Fibroblast of upper back skin (primary cell): ENCODE measurements around the gene PDCD7.
"Not testable (repeated sequence)": the region's sequence is repeated elsewhere in the genome, so short reads cannot be mapped to it uniquely, and the experiment has no call there.

ENCODE experiments used
- DNase-seq: peaks from one replicate; pipeline ENCODE4 v3.0.0-alpha.2; 2013

PDCD7 gene

DNA sequence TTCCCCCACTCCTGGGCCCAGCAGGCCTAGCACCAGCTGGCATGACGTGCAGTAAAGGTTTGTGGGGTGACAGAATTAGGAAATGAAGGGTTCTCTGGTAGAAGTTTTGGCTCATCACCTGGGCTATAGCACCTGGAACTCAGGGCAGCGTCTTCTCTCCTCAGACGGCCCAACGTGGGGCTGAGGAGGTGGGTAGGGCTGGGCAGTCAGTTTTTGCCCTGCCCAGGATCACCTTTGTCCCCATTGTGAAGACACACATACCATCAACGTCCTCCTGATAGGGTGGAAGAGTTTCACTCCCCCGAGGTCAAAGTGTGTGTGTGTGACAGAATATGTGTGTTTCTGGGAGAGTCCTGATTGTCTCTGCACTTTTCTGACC, 45.0 kb downstream of the PDCD7 start:
- DNase-seq, result no peak

GRCh38 chr15:65087873-65088642, 45.5 kb downstream of the PDCD7 start:
- DNase-seq, result no peak

- no peak for DNase-seq
These were observed 46.2 kb downstream of the PDCD7 start for GRCh38 chr15:65087411-65087810.

GRCh38 chr15:65086680-65087111, 46.9 kb downstream of the PDCD7 start:
- DNase-seq, result no peak

- no peak for DNase-seq
These were observed 47.5 kb downstream of the PDCD7 start for GRCh38 chr15:65085990-65086679.

DNA sequence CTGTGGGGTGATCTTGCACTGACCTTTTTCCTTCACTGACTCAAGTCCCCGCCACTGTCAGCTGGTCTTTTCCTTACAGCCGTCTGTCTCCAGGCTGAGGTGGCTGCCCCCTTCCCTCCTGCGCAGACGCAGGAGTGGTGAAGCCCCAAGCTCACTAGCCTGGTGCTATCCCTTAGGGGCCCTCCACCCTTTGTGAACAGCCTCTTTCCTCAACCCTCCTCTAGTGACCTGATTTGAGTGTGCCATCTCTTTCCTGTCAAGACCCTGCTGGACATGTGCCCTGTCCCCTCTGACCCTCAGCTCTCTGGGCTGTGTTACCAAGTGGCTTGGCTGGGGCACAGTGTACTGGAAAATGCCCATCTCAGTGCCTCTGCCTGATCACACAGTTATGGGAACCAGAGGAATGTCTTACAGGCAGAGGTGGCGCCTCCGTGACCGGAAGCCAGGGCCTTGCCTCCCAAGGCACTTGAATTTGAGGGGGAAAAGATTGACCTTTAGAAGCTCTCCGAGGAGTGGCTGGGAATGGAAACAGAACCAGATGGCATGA, 48.3 kb downstream of the PDCD7 start:
- no peak for DNase-seq

DNA sequence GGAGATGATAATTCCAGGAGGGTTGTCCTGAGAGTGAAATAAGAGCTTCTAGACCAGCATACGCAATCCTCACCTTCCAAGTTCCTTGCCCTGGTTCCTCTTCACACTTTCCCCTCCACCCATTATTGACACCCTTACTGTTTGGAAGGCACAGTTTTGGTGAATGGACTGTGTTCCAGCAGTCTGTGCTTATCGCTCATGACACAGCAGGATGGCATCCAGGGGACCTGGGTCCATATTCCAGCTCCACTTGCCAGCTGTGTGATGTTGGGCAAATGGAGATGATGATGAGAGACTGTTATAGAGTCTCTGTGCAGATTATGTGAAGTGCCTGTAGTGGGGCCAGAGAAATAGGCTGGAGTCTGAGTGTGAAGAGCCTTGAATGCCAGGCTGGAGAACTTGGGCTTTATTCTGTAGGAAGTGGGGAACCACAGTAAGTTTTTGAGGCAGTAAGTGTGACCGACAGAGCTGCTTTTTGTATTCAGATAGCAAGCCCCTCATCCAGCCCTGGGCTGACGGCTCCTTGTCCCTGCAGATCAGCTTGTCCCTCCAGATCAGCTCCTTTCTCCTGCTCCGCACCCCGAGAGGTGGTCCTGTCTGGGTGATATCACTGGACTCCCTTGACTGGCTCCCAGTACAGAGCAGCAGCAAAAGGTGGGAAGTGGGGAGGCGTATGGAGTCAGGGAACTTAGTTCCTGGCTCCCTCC, 49.0 kb downstream of the PDCD7 start:
- no peak for DNase-seq

DNA sequence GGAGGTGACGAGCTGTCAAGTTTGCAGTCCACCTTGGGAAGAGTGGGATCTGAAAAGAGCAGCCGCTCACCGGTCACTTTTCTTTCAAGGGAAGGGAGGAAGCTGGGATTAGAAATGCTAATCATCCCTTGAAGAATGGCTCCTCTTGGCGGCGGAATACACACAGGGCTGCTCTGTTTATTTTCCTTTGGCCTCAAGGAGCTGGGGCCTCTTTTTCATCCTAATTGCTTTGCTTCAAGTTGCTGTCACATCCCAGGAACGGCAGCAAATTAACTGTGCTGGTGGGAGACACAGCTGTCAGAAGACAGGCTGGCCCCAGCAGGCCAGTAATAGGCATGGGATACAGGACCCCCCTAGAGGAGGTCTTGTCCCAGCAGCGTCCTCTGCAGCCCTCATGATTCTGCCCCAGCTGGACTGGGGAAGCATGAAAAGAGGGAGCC, 50.3 kb downstream of the PDCD7 start:
- DNase-seq, result peak; percentile 23

- no peak for DNase-seq
These were observed 51.2 kb downstream of the PDCD7 start for GRCh38 chr15:65082303-65082953.

DNA sequence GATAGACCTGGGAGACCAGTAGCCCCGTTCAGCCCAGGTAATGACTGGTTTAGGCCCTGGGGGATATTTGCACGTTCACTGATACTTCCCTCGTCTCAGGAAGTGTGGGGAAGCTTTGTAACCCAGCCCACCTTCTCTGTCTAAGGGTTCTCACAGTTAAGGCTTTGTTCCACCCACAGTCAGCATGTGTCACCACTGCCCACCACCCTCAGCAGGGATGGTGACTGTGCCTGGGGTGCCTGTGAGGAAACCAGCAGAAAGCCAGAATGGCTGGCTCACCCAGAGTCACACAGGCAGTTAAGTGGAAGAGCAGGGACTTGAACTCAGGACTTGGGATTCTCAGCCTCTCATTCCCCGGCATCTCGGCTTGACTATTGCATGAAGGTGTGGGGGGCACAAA, 51.9 kb downstream of the PDCD7 start:
- DNase-seq, result no peak

DNA sequence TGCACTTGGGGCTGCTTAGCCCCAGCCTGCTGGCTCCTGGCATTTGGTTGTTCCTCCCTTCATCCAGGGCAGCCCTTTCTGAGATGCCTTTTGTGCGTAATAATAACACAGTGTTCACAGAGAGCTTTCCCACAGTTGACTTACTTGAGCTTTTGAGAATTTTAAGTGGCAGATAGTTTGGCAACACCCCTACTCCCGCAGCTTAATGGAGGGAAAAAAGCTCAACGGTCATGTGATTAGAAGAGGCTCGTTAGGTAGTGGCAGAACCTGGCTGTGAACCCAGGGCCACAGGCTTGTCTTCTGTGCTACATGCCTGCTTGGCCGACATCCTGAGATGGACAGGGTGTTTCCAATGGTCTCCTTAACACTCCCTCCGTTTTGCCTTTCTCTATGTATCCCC, 52.3 kb downstream of the PDCD7 start:
- no peak for DNase-seq

DNA sequence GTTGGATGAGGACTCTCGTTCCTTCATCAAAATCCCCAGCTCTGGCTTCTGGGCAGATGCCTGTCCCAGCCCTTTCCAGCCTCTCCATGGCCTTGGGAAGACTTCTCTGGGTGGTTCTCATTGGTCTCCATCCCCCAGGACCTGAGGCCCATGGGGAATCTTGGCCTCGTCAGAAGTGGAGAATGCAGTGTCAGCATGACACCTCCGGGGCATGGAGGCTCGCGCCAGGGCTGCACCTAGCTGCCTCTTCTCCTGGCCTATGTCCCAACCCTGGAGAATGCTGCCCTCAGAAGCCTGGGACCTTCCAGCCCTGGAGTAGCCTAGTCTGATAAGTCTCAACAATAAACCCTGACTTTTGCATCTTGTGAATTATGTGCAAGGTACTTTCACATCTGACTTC, 54.0 kb downstream of the PDCD7 start:
- no peak for DNase-seq

DNA sequence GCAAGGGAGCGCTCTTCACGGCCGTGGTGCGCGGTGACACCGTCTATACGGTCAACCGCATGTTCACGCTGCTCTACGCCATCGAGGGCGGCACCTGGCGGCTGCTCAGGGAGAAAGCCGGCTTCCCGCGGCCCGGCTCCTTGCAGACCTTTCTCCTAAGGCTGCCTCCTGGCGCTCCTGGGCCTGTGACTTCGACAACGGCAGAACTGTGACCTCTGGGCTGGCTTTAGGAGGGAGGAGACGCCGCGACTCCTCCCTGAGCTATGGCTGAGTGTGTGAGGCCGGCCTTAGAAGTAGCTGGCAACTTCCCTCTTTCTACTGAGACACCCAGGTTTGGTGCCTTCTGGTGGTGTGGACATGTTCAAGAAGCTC, 55.6 kb downstream of the PDCD7 start:
- DNase-seq, result peak; percentile 47

DNA sequence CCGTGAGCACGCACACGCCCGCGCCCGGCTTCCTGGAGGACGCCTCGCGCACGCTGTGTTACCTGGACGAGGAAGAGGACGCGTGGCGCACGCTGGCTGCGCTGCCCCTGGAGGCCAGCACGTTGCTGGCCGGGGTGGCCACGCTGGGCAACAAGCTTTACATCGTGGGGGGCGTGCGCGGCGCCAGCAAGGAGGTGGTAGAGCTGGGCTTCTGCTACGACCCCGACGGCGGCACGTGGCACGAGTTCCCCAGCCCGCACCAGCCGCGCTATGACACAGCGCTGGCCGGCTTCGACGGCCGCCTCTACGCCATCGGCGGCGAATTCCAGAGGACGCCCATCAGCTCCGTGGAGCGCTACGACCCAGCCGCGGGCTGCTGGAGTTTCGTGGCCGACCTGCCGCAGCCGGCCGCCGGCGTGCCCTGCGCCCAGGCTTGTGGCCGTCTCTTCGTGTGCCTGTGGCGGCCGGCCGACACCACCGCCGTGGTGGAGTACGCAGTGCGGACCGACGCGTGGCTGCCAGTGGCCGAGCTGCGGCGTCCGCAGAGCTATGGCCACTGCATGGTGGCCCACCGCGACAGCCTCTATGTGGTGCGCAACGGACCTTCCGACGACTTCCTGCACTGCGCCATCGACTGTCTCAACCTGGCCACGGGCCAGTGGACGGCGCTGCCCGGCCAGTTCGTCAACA, 56.2 kb downstream of the PDCD7 start:
- no peak for DNase-seq

DNA sequence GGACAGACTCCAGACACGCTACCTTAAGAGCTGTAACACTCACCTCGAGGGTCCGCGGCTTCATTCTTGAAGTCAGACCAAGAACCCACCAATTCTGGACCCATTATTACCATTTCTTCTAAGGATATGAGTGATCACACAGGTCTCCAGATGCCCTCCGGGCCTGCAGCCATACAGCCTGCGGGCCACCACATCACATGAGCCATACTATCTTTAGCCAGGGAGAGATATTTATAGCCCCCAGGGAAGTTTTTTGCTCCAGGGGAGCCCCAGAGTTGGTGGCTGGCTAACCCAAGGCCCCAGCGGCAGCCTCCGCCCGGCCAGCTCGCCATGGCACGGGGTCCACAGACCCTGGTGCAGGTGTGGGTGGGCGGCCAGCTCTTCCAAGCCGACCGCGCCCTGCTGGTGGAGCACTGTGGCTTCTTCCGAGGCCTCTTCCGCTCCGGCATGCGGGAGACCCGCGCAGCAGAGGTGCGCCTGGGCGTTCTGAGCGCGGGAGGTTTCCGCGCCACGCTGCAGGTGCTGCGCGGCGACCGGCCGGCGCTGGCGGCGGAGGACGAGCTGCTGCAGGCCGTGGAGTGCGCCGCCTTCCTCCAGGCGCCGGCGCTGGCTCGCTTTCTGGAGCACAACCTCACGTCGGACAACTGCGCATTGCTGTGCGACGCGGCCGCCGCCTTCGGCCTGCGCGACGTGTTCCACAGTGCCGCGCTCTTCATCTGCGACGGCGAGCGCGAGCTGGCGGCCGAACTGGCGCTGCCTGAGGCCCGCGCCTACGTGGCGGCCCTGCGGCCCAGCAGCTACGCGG, 56.9 kb downstream of the PDCD7 start, which contains the start of gene KBTBD13:
KBTBD13 (plus strand) TSS at position 261 of the 805 bp plus-strand sequence; CDS start at position 331, 70 bp downstream.
- DNase-seq, result no peak

DNA sequence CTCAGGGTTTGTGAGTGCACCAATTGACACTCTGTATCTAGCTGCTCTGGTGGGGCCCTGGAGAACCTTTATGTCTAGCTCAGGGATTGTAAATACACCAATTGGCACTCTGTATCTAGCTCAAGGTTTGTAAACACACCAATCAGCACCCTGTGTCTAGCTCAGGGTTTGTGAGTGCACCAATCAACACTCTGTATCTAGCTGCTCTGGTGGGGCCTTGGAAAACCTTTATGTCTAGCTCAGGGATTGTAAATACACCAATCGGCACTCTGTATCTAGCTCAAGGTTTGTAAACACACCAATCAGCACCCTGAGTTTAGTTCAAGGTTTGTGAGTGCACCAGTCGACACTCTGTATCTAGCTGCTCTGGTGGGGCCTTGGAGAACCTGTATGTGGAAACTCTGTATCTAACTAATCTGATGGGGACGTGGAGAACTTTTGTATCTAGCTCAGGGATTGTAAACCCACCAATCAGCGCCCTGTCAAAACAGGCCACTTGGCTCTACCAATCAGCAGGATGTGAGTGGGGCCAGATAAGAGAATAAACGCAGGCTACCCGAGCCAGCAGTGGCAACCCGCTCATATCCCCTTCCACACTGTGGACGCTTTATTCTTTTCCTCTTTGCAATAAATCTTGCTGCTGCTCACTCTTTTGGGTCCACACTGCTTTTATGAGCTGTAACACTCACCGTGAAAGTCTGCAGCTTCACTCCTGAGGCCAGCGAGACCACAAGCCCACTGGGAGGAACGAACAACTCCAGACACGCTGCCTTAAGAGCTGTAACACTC, 57.8 kb downstream of the PDCD7 start:
- DNase-seq, result not testable (repeated sequence)

DNA sequence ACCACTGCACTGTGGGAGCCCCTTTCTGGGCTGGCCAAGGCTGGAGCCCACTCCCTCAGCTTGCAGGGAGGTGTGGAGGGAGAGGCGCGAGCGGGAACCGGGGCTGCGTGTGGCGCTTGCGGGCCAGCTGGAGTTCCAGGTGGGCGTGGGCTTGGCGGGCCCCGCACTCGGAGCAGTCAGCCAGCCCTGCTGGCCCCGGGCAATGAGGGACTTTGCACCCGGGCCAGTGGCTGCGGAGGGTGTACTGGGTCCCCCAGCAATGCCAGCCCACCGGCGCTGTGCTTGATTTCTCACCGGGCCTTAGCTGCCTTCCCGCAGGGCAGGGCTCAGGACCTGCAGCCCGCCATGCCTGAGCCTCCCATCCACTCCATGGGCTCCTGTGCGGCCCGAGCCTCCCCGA, 58.7 kb downstream of the PDCD7 start:
- not testable (repeated sequence) for DNase-seq

DNA sequence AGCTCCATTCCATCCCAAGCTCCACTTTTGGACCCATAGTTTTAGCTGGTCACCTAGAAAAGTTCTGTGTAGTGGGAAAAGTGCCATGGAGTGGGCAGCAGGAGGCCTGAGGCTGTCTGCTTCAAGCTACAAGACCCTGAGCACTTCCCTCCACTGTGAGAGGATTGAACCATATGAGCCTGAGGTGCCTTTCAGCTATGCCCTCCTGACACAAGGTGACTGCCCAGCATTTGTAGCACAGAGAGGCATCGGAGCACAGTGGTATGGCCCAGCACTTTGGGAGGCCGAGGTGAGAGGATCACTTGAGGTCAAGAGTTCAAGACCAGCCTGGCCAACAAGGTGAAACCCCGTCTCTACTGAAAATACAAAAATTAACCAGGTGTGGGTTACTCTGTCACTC, 61.0 kb downstream of the PDCD7 start:
- DNase-seq, result no peak

DNA sequence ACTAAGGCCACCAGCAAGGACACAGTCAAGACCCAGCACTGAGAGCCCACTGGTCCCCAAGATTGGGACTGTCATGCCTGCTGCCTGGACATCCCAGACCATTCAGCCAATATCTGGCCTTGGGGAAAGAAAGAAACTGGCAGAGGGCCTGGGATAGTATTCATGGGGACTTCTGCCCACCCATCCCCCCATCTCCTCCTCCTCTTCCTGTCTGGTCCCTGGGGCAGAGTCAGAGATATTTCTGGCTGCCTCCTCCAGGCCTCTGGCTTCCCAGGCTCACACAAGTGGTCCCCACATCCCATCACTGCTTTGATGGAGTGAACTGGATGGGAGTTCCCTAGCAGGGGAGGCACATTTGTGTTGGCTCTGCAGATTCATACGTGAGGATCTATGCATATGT, 61.6 kb downstream of the PDCD7 start:
- peak; percentile 61 for DNase-seq

DNA sequence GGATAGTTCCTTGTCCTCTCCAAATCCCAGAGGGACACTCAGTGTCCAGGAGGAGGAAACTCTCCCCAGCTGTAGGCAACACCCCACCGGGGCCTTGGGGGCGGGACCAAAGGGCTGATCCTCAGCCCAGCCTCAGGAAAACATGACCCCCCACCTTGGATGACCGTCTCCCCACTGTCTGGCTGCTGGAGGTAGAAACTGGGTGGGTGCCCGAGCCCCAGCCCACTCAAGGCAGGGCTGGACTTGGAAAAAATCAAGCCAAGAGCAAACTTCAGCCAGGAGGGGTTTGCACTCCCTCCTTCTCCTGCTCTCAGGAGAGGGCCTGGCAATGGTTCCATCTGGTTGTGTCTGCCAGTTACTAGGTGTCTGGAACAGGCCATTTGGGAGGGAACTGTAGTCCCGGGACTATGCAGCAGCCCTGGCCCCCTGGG, 62.2 kb downstream of the PDCD7 start:
- peak; percentile 32 for DNase-seq
